ENCODE data around the gene CALB2.

DNA sequence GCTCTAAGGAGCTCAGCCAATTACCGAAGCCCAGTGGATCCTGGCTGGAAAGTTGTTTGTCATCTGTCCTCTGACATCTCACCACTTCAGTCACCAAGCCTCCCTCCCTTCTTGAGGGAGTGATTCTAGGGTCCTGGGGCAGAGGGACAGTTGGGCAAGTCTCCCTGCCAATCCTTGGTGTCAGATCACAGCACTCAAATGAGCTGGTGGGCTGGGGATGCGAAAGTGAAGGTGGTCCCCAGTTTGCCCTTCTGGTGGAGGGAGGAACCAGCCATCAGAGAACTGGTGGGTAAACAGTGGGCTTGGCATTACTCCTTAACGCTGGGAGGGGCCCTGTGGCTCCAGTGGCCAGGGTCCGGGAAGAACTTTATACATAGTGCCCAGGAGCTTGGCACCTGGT, 4.4 kb upstream of the CALB2 start:
- no peak for TF ChIP-seq POLR2AphosphoS5 (IDR thresholded peaks at IDR 0.05)
- TF ChIP-seq POLR2A (IDR thresholded peaks at IDR 0.05), result no peak

Measured in sigmoid colon (tissue), 4 donors.